Keratinocyte (primary cell): ENCODE measurements around the gene CNNM1. TPM values are rescaled to one million over a fixed set of nuclear protein-coding genes. Genes with fewer than 3 reads are reported as not detected.

Source experiments
- DNase-seq: peaks from one replicate; pipeline ENCODE4 v3.0.0-alpha.2; 2011; ENCODE audit warnings: low read depth, missing footprints, low spot score
- FAIRE-seq: peaks from 2 replicates; lab custom pipeline; 2011; peaks lifted over from hg19 to GRCh38; lab: Jason Lieb, UNC
- H2AFZ ChIP-seq: 2 replicates; pipeline ENCODE4 v1.6.0; 2012; ENCODE audit warnings: low read length, control low read depth, inconsistent platforms; ENCODE audit not compliant: control insufficient read depth
- H3K27ac ChIP-seq: 2 replicates; pipeline ENCODE4 v1.5.1; 2011; ENCODE audit warnings: low read length; ENCODE audit not compliant: control insufficient read depth, insufficient read depth
- H3K27me3 ChIP-seq: 3 replicates; pipeline ENCODE4 v1.6.0; 2011; ENCODE audit warnings: low read length; ENCODE audit not compliant: control insufficient read depth, insufficient read depth; ENCODE audit errors: extremely low read depth
- H3K36me3 ChIP-seq, 2 experiments: 2 replicates in 1 of 2; 3 replicates in 1 of 2; pipeline ENCODE4 v1.5.1; 2011; ENCODE audit warnings: low read length in 2 of 2, mild to moderate bottlenecking in 1 of 2; ENCODE audit not compliant: control insufficient read depth in 2 of 2, insufficient read depth in 2 of 2; ENCODE audit errors: extremely low read depth in 1 of 2
- H3K4me1 ChIP-seq: 3 replicates; pipeline ENCODE4 v1.5.1; 2011; ENCODE audit warnings: low read length; ENCODE audit not compliant: control insufficient read depth, insufficient read depth; ENCODE audit errors: extremely low read depth
- H3K4me2 ChIP-seq: 3 replicates; pipeline ENCODE4 v1.6.0; 2011; ENCODE audit warnings: low read depth, low read length; ENCODE audit not compliant: control insufficient read depth, insufficient read depth; ENCODE audit errors: extremely low read depth
- H3K4me3 ChIP-seq, 3 experiments: fragments of 200-600 bp in 1 of 3; sonication (generic) in 1 of 3; 2 replicates in 2 of 3; 3 replicates in 1 of 3; pipeline ENCODE4 v1.5.1; 2011 to 2016; ENCODE audit warnings: low read length in 3 of 3, mild to moderate bottlenecking in 3 of 3, control low read depth in 2 of 3, inconsistent platforms in 1 of 3, low read depth in 1 of 3, mixed read lengths in 1 of 3, mixed run types in 1 of 3, moderate library complexity in 1 of 3; ENCODE audit not compliant: control insufficient read depth in 2 of 3, insufficient read depth in 2 of 3; ENCODE audit errors: extremely low read depth in 1 of 3
- H3K79me2 ChIP-seq: 2 replicates; pipeline ENCODE4 v1.6.0; 2012; ENCODE audit warnings: low read length; ENCODE audit not compliant: control insufficient read depth, insufficient read depth
- H3K9ac ChIP-seq: 3 replicates; pipeline ENCODE4 v1.6.0; 2011; ENCODE audit warnings: low read length; ENCODE audit not compliant: control insufficient read depth, insufficient read depth; ENCODE audit errors: extremely low read depth
- H3K9me1 ChIP-seq: 3 replicates; pipeline ENCODE4 v1.6.0; 2011; ENCODE audit warnings: low read length; ENCODE audit not compliant: control insufficient read depth, insufficient read depth; ENCODE audit errors: extremely low read depth
- H3K9me3 ChIP-seq: 2 replicates; pipeline ENCODE4 v1.5.1; 2012; ENCODE audit warnings: low read depth, low read length; ENCODE audit not compliant: control insufficient read depth
- H4K20me1 ChIP-seq: 3 replicates; pipeline ENCODE4 v1.6.0; 2011; ENCODE audit warnings: low read length; ENCODE audit not compliant: control insufficient read depth, insufficient read depth; ENCODE audit errors: extremely low read depth
- CTCF ChIP-seq, 3 experiments: IDR thresholded peaks in 1 of 3; conservative IDR thresholded peaks in 1 of 3; optimal IDR thresholded peaks in 1 of 3; 2 replicates in 2 of 3; 3 replicates in 1 of 3; pipeline versions ENCODE3 to v1.5.1; 2011; ENCODE audit warnings: low read length in 3 of 3, mild to moderate bottlenecking in 3 of 3, moderate library complexity in 2 of 3, control low read depth in 1 of 3, inconsistent platforms in 1 of 3; ENCODE audit not compliant: insufficient read depth in 2 of 3; ENCODE audit errors: extremely low read depth in 1 of 3
- EZH2 ChIP-seq: IDR thresholded peaks from one replicate; pipeline ENCODE4 v1.6.1; 2012; ENCODE audit warnings: inconsistent platforms, mild to moderate bottlenecking, low read length, moderate library complexity
- dilution Hi-C: fragments of 300-500 bp; cut with MboI; formaldehyde crosslinking; loops from one replicate; pipeline ENCODE4 v1.7.0; 2020; ENCODE audit warnings: low sequenced_read_pairs; ENCODE audit not compliant: extremely low pct_ligation_motif_present
- polyA plus RNA-seq, 5 experiments: library from polyadenylated mRNA; depleted of rRNA in 3 of 5; stranded (reverse) in 3 of 5; stranded (forward) in 1 of 5; unstranded in 1 of 5; fragments of >200 nt; gene quantifications; 1 replicate in 1 of 5; 2 replicates in 3 of 5; 3 replicates in 1 of 5; pipeline versions ENCODE4 v1.2.1 to v1.2.3, GENCODE V29; 2011 to 2012; ENCODE audit warnings: missing spikeins in 2 of 5, low read depth in 1 of 5, low replicate concordance in 1 of 5

The CNNM1 gene
- polyA plus RNA-seq, 1 donor (not counting 4 experiments of a cell fraction or from before 2014, with no cell fraction given), result 0.83 TPM

- no peaks in the 10 kb centered on the region for H3K27me3 ChIP-seq
- FAIRE-seq, result no peak
- DNase-seq, result no peak
- H3K4me3 ChIP-seq, result no peak overlapping the region
- dilution Hi-C loops, result no loop called here
- H3K36me3 ChIP-seq, result no peaks in the 10 kb centered on the region
- no peak overlapping the region for H2AFZ ChIP-seq
- no peak overlapping the region for H3K4me2 ChIP-seq
- no peaks in the 10 kb centered on the region for H3K9me1 ChIP-seq
- H4K20me1 ChIP-seq, result no peaks in the 10 kb centered on the region
- H3K4me1 ChIP-seq, result no peaks in the 10 kb centered on the region
- no peaks in the 10 kb centered on the region for H3K79me2 ChIP-seq
- TF ChIP-seq CTCF (optimal IDR thresholded peaks at IDR 0.05 in 1 of 3, IDR thresholded peaks at IDR 0.05 in 1 of 3, conservative IDR thresholded peaks at IDR 0.05 in 1 of 3; ENCODE audit: extremely low read depth in 1 of 3, insufficient read depth in 2 of 3, low read length in 3 of 3) (no peak), EZH2 (no peak)
- H3K9me3 ChIP-seq, result no peaks in the 10 kb centered on the region
- no peak overlapping the region for H3K9ac ChIP-seq
- no peak overlapping the region for H3K27ac ChIP-seq
These were observed 28.5 kb downstream of the CNNM1 start for GRCh38 chr10:99357691-99358090.

GRCh38 chr10:99358101-99358500 lies 28.9 kb downstream of the CNNM1 start:
- H3K9me1 ChIP-seq, result no peaks in the 10 kb centered on the region
- DNase-seq, result no peak
- no peaks in the 10 kb centered on the region for H3K27me3 ChIP-seq
- no peak overlapping the region for H3K4me3 ChIP-seq
- H3K9me3 ChIP-seq, result no peaks in the 10 kb centered on the region
- no peak overlapping the region for H3K27ac ChIP-seq
- no peaks in the 10 kb centered on the region for H3K36me3 ChIP-seq
- H3K79me2 ChIP-seq, result no peaks in the 10 kb centered on the region
- dilution Hi-C loops, result no loop called here
- no peak for TF ChIP-seq EZH2
- no peak for TF ChIP-seq CTCF (optimal IDR thresholded peaks at IDR 0.05 in 1 of 3, IDR thresholded peaks at IDR 0.05 in 1 of 3, conservative IDR thresholded peaks at IDR 0.05 in 1 of 3; ENCODE audit: extremely low read depth in 1 of 3, insufficient read depth in 2 of 3, low read length in 3 of 3)
- no peak overlapping the region for H3K9ac ChIP-seq
- no peak overlapping the region for H3K4me2 ChIP-seq
- no peak for FAIRE-seq
- H4K20me1 ChIP-seq, result no peaks in the 10 kb centered on the region
- H3K4me1 ChIP-seq, result no peaks in the 10 kb centered on the region
- no peak overlapping the region for H2AFZ ChIP-seq
